Measurements from ENCODE around the gene DNAH17. TPM values are rescaled to one million over a fixed set of nuclear protein-coding genes. Genes with fewer than 3 reads are reported as not detected.
A peak's percentile ranks its signal among the peaks of the same experiment; 100 is the strongest.

Gene DNAH17
- total and polyA plus RNA-seq, 2 of the 13 experiments (the other 11 are each of a cell fraction or from before 2014, with no cell fraction given) = 0.86 to 1.6 TPM

DNA sequence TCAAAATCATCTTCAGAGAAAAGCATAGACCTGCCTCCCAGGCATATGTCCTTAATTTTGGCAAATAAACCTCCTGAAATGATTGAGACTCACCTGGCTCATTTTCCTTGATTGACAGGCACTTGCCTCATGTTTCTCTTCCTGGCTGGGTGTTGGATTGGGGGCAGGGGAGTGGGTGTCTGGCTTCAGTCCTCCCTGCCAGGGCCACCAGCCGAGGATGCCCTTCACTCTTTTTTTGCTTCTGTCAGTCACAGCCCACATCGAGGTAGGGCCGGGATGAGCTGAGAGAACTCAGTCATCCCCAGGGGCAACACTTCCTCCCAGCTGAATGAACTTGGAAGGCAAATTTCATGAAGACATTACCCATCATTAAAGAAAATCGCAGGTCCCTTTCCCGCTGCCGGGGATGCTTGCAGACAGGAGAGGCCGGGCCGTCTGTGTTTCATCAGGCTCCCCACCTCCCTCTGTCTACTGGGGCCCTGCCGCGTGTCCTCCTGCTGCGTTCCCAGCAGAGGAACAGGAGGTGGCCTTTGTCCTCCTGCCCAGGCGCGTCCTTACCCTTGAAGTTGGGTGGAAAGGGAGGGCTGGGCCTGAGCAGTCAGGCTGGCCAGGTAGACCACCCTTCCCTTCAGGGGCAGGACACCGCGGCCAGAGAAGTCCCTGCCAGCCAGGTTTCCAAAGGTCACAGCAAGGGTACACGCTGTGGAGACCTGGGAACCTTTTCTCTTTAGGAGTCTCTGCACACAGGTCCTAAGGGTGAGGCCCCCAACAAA is 11.2 kb upstream of the DNAH17 start (continued):
- no peak for TF ChIP-seq HMG20B (CRISPR knock-in tag; conservative IDR thresholded peaks at IDR 0.05)
- TF ChIP-seq MTA1 (CRISPR knock-in tag; IDR thresholded peaks at IDR 0.05; ENCODE audit: borderline replicate concordance) = peak; percentile 91
- 0 out of 2 replicates have a peak, but pooled peaks have one; percentile 0 for TF ChIP-seq EEA1 (CRISPR knock-in tag; IDR thresholded peaks at IDR 0.05; ENCODE audit: borderline replicate concordance)
- TF ChIP-seq, protein P1, sequence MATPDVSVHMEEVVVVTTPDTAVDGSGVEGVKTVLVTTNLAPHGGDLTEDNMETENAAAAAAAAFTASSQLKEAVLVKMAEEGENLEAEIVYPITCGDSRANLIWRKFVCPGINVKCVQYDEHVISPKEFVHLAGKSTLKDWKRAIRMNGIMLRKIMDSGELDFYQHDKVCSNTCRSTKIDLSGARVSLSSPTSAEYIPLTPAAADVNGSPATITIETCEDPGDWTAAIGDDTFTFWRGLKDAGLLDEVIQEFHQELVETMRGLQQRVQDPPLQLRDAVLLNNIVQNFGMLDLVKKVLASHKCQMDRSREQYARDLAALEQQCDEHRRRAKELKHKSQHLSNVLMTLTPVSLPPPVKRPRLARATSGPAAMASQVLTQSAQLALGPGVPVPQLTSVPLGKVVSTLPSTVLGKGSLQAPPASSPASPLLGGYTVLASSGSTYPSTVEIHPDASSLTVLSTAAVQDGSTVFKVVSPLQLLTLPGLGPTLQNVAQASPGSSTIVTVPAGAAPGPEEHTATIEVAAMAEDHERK (CRISPR knock-in tag; IDR thresholded peaks at IDR 0.05; ENCODE audit: low read depth) = no peak
- TF ChIP-seq IRF2 (CRISPR knock-in tag; IDR thresholded peaks at IDR 0.05) = peak; percentile 59
- TF ChIP-seq, protein P2, sequence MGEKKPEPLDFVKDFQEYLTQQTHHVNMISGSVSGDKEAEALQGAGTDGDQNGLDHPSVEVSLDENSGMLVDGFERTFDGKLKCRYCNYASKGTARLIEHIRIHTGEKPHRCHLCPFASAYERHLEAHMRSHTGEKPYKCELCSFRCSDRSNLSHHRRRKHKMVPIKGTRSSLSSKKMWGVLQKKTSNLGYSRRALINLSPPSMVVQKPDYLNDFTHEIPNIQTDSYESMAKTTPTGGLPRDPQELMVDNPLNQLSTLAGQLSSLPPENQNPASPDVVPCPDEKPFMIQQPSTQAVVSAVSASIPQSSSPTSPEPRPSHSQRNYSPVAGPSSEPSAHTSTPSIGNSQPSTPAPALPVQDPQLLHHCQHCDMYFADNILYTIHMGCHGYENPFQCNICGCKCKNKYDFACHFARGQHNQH (CRISPR knock-in tag; IDR thresholded peaks at IDR 0.05) = 0 out of 2 replicates have a peak, but pooled peaks have one; percentile 79
- no peak for TF ChIP-seq TOE1 (CRISPR knock-in tag; IDR thresholded peaks at IDR 0.05)
- TF ChIP-seq ZZZ3 (CRISPR knock-in tag; IDR thresholded peaks at IDR 0.05; ENCODE audit: borderline replicate concordance) = peak; percentile 42; the same call in 1 of the 2 replicates
- TF ChIP-seq, protein P3, sequence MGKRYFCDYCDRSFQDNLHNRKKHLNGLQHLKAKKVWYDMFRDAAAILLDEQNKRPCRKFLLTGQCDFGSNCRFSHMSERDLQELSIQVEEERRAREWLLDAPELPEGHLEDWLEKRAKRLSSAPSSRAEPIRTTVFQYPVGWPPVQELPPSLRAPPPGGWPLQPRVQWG (CRISPR knock-in tag; IDR thresholded peaks at IDR 0.05; ENCODE audit: borderline replicate concordance, low read depth) = no peak
- peak; percentile 70; the same call in 1 of the 2 replicates for TF ChIP-seq MED1 (CRISPR knock-in tag; IDR thresholded peaks at IDR 0.05)
- no peak for TF ChIP-seq EZH2 (conservative IDR thresholded peaks at IDR 0.05; ENCODE audit: low read depth, low read length)
- TF ChIP-seq SNAPC2 (CRISPR knock-in tag; IDR thresholded peaks at IDR 0.05) = no peak
- peak; percentile 64; the same call in 1 of the 2 replicates for TF ChIP-seq ZNF563 (CRISPR knock-in tag; IDR thresholded peaks at IDR 0.05)
- TF ChIP-seq, protein P4, sequence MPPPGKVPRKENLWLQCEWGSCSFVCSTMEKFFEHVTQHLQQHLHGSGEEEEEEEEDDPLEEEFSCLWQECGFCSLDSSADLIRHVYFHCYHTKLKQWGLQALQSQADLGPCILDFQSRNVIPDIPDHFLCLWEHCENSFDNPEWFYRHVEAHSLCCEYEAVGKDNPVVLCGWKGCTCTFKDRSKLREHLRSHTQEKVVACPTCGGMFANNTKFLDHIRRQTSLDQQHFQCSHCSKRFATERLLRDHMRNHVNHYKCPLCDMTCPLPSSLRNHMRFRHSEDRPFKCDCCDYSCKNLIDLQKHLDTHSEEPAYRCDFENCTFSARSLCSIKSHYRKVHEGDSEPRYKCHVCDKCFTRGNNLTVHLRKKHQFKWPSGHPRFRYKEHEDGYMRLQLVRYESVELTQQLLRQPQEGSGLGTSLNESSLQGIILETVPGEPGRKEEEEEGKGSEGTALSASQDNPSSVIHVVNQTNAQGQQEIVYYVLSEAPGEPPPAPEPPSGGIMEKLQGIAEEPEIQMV (CRISPR knock-in tag; IDR thresholded peaks at IDR 0.05; ENCODE audit: low read depth) = no peak
- TF ChIP-seq, protein P5, sequence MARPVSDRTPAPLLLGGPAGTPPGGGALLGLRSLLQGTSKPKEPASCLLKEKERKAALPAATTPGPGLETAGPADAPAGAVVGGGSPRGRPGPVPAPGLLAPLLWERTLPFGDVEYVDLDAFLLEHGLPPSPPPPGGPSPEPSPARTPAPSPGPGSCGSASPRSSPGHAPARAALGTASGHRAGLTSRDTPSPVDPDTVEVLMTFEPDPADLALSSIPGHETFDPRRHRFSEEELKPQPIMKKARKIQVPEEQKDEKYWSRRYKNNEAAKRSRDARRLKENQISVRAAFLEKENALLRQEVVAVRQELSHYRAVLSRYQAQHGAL (CRISPR knock-in tag; IDR thresholded peaks at IDR 0.05; ENCODE audit: not compliant biosample characterization) = no peak
- TF ChIP-seq NR2F6 (IDR thresholded peaks at IDR 0.05) = peak; percentile 62; the same call in 1 of the 2 replicates
- TF ChIP-seq NR2F6 (CRISPR knock-in tag; IDR thresholded peaks at IDR 0.05) = peak; percentile 77
- no peak for TF ChIP-seq ZNF136 (CRISPR knock-in tag; IDR thresholded peaks at IDR 0.05; ENCODE audit: low read depth)
- no peak for TF ChIP-seq GTF2F1 (IDR thresholded peaks at IDR 0.05; ENCODE audit: low read length)
- TF ChIP-seq, protein P6, sequence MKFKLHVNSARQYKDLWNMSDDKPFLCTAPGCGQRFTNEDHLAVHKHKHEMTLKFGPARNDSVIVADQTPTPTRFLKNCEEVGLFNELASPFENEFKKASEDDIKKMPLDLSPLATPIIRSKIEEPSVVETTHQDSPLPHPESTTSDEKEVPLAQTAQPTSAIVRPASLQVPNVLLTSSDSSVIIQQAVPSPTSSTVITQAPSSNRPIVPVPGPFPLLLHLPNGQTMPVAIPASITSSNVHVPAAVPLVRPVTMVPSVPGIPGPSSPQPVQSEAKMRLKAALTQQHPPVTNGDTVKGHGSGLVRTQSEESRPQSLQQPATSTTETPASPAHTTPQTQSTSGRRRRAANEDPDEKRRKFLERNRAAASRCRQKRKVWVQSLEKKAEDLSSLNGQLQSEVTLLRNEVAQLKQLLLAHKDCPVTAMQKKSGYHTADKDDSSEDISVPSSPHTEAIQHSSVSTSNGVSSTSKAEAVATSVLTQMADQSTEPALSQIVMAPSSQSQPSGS (CRISPR knock-in tag; IDR thresholded peaks at IDR 0.05) = no peak
- no peak for TF ChIP-seq ZNF562 (CRISPR knock-in tag; IDR thresholded peaks at IDR 0.05; ENCODE audit: borderline replicate concordance)
- no peak for TF ChIP-seq REXO4 (CRISPR knock-in tag; IDR thresholded peaks at IDR 0.05; ENCODE audit: borderline replicate concordance)
- no peak for TF ChIP-seq CAMTA2 (CRISPR knock-in tag; IDR thresholded peaks at IDR 0.05; ENCODE audit: borderline replicate concordance)
- TF ChIP-seq PAWR (CRISPR knock-in tag; IDR thresholded peaks at IDR 0.05; ENCODE audit: borderline replicate concordance) = no peak

Measured in HepG2 (cell line).